HEK293 (cell line): Measurements from ENCODE around the gene RCC1.

ENCODE experiments used
- GLI4 ChIP-seq: fragments of 450-650 bp; formaldehyde crosslinking; IDR thresholded peaks from 2 replicates; pipeline ENCODE4 v1.5.1; 2016; ENCODE audit warnings: missing biosample characterization, missing genetic modification characterization
- GLIS2 ChIP-seq: fragments of 450-650 bp; formaldehyde crosslinking; IDR thresholded peaks from 2 replicates; pipeline ENCODE4 v1.5.1; 2016; ENCODE audit warnings: missing biosample characterization, missing genetic modification characterization
- KLF1 ChIP-seq: fragments of 450-650 bp; formaldehyde crosslinking; IDR thresholded peaks from 2 replicates; pipeline ENCODE4 v1.5.1; 2016; ENCODE audit warnings: missing biosample characterization, missing genetic modification characterization
- KLF17 ChIP-seq: fragments of 450-650 bp; formaldehyde crosslinking; IDR thresholded peaks from 2 replicates; pipeline ENCODE4 v1.5.1; 2016; ENCODE audit warnings: missing biosample characterization, missing genetic modification characterization
- KLF8 ChIP-seq: fragments of 450-650 bp; formaldehyde crosslinking; IDR thresholded peaks from 2 replicates; pipeline ENCODE4 v1.5.1; 2016; ENCODE audit warnings: missing biosample characterization, missing genetic modification characterization
- OSR2 ChIP-seq: fragments of 450-650 bp; formaldehyde crosslinking; IDR thresholded peaks from 2 replicates; pipeline ENCODE4 v1.5.1; 2016; ENCODE audit warnings: missing biosample characterization, missing genetic modification characterization
- PRDM10 ChIP-seq: fragments of 450-650 bp; formaldehyde crosslinking; IDR thresholded peaks from 2 replicates; pipeline ENCODE4 v1.5.1; 2016; ENCODE audit warnings: missing biosample characterization, missing genetic modification characterization
- REST ChIP-seq: fragments of 450-650 bp; formaldehyde crosslinking; IDR thresholded peaks from 2 replicates; pipeline ENCODE4 v1.5.1; 2016; ENCODE audit warnings: missing biosample characterization, missing genetic modification characterization
- ZBTB17 ChIP-seq: fragments of 450-650 bp; formaldehyde crosslinking; IDR thresholded peaks from 2 replicates; pipeline ENCODE4 v1.5.1; 2016; ENCODE audit warnings: missing biosample characterization, missing genetic modification characterization
- ZEB2 ChIP-seq: fragments of 450-650 bp; formaldehyde crosslinking; IDR thresholded peaks from 2 replicates; pipeline ENCODE4 v1.5.1; 2016; ENCODE audit warnings: missing biosample characterization, missing genetic modification characterization
- ZFP37 ChIP-seq: fragments of 450-650 bp; formaldehyde crosslinking; IDR thresholded peaks from 2 replicates; pipeline ENCODE4 v1.5.1; 2016; ENCODE audit warnings: missing biosample characterization, missing genetic modification characterization
- ZNF155 ChIP-seq: fragments of 450-650 bp; formaldehyde crosslinking; IDR thresholded peaks from 2 replicates; pipeline ENCODE4 v1.5.1; 2016; ENCODE audit warnings: missing biosample characterization, missing genetic modification characterization
- ZNF16 ChIP-seq: fragments of 450-650 bp; formaldehyde crosslinking; IDR thresholded peaks from 2 replicates; pipeline ENCODE4 v1.5.1; 2016; ENCODE audit warnings: low read depth, missing biosample characterization, missing genetic modification characterization
- ZNF169 ChIP-seq: fragments of 450-650 bp; formaldehyde crosslinking; IDR thresholded peaks from 2 replicates; pipeline ENCODE4 v1.5.1; 2016; ENCODE audit warnings: missing biosample characterization, missing genetic modification characterization
- ZNF2 ChIP-seq: fragments of 450-650 bp; formaldehyde crosslinking; IDR thresholded peaks from 2 replicates; pipeline ENCODE4 v1.5.1; 2016; ENCODE audit warnings: missing biosample characterization, missing genetic modification characterization
- ZNF214 ChIP-seq: fragments of 450-650 bp; formaldehyde crosslinking; IDR thresholded peaks from 2 replicates; pipeline ENCODE4 v1.5.1; 2017; ENCODE audit warnings: missing biosample characterization, mild to moderate bottlenecking, missing genetic modification characterization, borderline replicate concordance
- ZNF24 ChIP-seq: fragments of 450-650 bp; formaldehyde crosslinking; IDR thresholded peaks from 2 replicates; pipeline ENCODE4 v1.5.1; 2016; ENCODE audit warnings: missing biosample characterization, missing genetic modification characterization
- ZNF302 ChIP-seq: fragments of 450-650 bp; formaldehyde crosslinking; IDR thresholded peaks from 2 replicates; pipeline ENCODE4 v1.5.1; 2016; ENCODE audit warnings: missing biosample characterization, missing genetic modification characterization, low read depth
- ZNF324 ChIP-seq: fragments of 450-650 bp; formaldehyde crosslinking; IDR thresholded peaks from 2 replicates; pipeline ENCODE4 v1.5.1; 2016; ENCODE audit warnings: missing biosample characterization, missing genetic modification characterization
- ZNF335 ChIP-seq: fragments of 450-650 bp; formaldehyde crosslinking; conservative IDR thresholded peaks from 2 replicates; pipeline ENCODE4 v1.5.1; 2016; ENCODE audit warnings: missing biosample characterization, missing genetic modification characterization
- ZNF416 ChIP-seq: fragments of 450-650 bp; formaldehyde crosslinking; IDR thresholded peaks from 2 replicates; pipeline ENCODE4 v1.5.1; 2016; ENCODE audit warnings: missing biosample characterization, missing genetic modification characterization
- ZNF426 ChIP-seq: fragments of 450-650 bp; formaldehyde crosslinking; IDR thresholded peaks from 2 replicates; pipeline ENCODE4 v1.5.1; 2017; ENCODE audit warnings: missing biosample characterization, missing genetic modification characterization, mild to moderate bottlenecking, inconsistent platforms, moderate library complexity
- ZNF529 ChIP-seq: fragments of 450-650 bp; formaldehyde crosslinking; IDR thresholded peaks from 2 replicates; pipeline ENCODE4 v1.5.1; 2017; ENCODE audit warnings: missing genetic modification characterization, missing biosample characterization; ENCODE audit not compliant: insufficient replicate concordance
- ZNF596 ChIP-seq: fragments of 450-650 bp; IDR thresholded peaks from 2 replicates; pipeline ENCODE4 v1.5.0; 2018; ENCODE audit warnings: missing biosample characterization, mild to moderate bottlenecking, missing genetic modification characterization, moderate library complexity
- ZNF626 ChIP-seq: fragments of 450-650 bp; sonication (Bioruptor Pico); formaldehyde crosslinking; IDR thresholded peaks from 2 replicates; pipeline ENCODE4 v1.5.1; 2018; ENCODE audit warnings: missing biosample characterization, missing genetic modification characterization, inconsistent platforms
- ZNF629 ChIP-seq: fragments of 450-650 bp; formaldehyde crosslinking; IDR thresholded peaks from 2 replicates; pipeline ENCODE4 v1.5.1; 2017; ENCODE audit warnings: missing biosample characterization, missing genetic modification characterization
- TF ChIP-seq, protein P1 (sequence below): fragments of 450-650 bp; formaldehyde crosslinking; IDR thresholded peaks from 2 replicates; pipeline ENCODE4 v1.5.1; 2016; ENCODE audit warnings: missing biosample characterization, missing genetic modification characterization
- TF ChIP-seq, protein P2 (sequence below): fragments of 450-650 bp; formaldehyde crosslinking; IDR thresholded peaks from 2 replicates; pipeline ENCODE4 v1.5.1; 2016; ENCODE audit warnings: missing biosample characterization, missing genetic modification characterization

Gene RCC1

DNA sequence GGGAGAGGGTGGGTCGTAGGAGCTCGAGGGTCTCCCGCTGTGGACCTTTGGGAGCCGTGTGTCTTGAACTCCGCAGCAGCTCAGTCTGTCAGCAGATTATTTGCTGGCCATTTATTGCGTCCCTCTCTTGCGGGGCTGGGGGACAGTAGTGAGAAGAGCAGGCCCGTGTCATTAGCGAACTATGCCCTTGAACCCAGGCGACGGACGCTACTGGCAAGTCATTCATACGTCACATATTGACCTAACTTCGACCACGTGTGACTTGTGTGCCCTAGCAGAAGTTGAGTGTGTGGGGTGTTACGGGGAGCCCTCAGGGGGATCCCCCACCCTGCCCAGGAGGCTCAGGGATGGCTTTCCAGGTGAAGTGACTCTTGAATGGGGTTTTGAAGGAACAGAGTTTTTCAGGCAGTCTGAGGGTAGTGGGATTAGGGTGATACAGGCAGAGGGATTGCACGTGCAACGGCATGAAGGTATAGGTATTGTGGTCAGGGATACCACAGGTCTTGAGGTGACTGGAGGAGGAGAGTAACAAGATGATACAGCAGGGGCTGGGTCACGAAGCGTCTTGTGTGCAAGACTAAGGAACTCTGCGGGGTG is 13.0 kb downstream of the RCC1 start (continued):
- TF ChIP-seq ZNF24 (tag by site-specific recombination) (no peak), ZNF529 (tag by site-specific recombination) (no peak), ZNF214 (tag by site-specific recombination) (no peak), REST (tag by site-specific recombination) (no peak), GLI4 (tag by site-specific recombination) (no peak), ZNF302 (tag by site-specific recombination) (no peak), ZNF416 (tag by site-specific recombination) (no peak), ZNF169 (tag by site-specific recombination) (no peak), ZNF155 (tag by site-specific recombination) (no peak), ZNF426 (tag by site-specific recombination) (no peak), ZNF324 (tag by site-specific recombination) (0 out of 2 replicates have a peak, but pooled peaks have one; percentile 26), ZFP37 (tag by site-specific recombination) (peak; percentile 64; the same call in 1 of the 2 replicates), KLF8 (tag by site-specific recombination) (no peak; the same call in 1 of the 2 replicates), ZNF629 (tag by site-specific recombination) (peak; percentile 66), KLF1 (tag by site-specific recombination) (no peak), GLIS2 (peak; percentile 65), ZNF335 (peak; percentile 51), ZNF16 (tag by site-specific recombination) (no peak), ZNF626 (no peak), PRDM10 (tag by site-specific recombination) (no peak; the same call in none of the 2 replicates), ZEB2 (tag by site-specific recombination) (no peak), KLF17 (tag by site-specific recombination) (peak; percentile 30; the same call in 1 of the 2 replicates), ZNF2 (tag by site-specific recombination) (0 out of 2 replicates have a peak, but pooled peaks have one; percentile 46), OSR2 (tag by site-specific recombination) (no peak), ZNF596 (no peak), ZBTB17 (tag by site-specific recombination) (no peak)
- TF ChIP-seq, protein P1, sequence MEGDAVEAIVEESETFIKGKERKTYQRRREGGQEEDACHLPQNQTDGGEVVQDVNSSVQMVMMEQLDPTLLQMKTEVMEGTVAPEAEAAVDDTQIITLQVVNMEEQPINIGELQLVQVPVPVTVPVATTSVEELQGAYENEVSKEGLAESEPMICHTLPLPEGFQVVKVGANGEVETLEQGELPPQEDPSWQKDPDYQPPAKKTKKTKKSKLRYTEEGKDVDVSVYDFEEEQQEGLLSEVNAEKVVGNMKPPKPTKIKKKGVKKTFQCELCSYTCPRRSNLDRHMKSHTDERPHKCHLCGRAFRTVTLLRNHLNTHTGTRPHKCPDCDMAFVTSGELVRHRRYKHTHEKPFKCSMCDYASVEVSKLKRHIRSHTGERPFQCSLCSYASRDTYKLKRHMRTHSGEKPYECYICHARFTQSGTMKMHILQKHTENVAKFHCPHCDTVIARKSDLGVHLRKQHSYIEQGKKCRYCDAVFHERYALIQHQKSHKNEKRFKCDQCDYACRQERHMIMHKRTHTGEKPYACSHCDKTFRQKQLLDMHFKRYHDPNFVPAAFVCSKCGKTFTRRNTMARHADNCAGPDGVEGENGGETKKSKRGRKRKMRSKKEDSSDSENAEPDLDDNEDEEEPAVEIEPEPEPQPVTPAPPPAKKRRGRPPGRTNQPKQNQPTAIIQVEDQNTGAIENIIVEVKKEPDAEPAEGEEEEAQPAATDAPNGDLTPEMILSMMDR (tag by site-specific recombination) = peak; percentile 6; the same call in 1 of the 2 replicates
- TF ChIP-seq, protein P2, sequence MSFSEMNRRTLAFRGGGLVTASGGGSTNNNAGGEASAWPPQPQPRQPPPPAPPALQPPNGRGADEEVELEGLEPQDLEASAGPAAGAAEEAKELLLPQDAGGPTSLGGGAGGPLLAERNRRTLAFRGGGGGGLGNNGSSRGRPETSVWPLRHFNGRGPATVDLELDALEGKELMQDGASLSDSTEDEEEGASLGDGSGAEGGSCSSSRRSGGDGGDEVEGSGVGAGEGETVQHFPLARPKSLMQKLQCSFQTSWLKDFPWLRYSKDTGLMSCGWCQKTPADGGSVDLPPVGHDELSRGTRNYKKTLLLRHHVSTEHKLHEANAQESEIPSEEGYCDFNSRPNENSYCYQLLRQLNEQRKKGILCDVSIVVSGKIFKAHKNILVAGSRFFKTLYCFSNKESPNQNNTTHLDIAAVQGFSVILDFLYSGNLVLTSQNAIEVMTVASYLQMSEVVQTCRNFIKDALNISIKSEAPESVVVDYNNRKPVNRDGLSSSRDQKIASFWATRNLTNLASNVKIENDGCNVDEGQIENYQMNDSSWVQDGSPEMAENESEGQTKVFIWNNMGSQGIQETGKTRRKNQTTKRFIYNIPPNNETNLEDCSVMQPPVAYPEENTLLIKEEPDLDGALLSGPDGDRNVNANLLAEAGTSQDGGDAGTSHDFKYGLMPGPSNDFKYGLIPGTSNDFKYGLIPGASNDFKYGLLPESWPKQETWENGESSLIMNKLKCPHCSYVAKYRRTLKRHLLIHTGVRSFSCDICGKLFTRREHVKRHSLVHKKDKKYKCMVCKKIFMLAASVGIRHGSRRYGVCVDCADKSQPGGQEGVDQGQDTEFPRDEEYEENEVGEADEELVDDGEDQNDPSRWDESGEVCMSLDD (tag by site-specific recombination) = peak; percentile 65; the same call in 1 of the 2 replicates
